HepG2 (cell line): ENCODE measurements around the gene TARM1. TPM values are rescaled to one million over a fixed set of nuclear protein-coding genes. Genes with fewer than 3 reads are reported as not detected.

Experiments
- MYNN ChIP-seq: sonication (generic); formaldehyde crosslinking; IDR thresholded peaks from 2 replicates; pipeline ENCODE4 v1.4.0; 2020; ENCODE audit warnings: mild to moderate bottlenecking, low read depth, missing genetic modification reagents
- NCOA2 ChIP-seq: sonication (generic); formaldehyde crosslinking; IDR thresholded peaks from 2 replicates; pipeline ENCODE4 v1.8.0; 2022; ENCODE audit warnings: inconsistent platforms
- PRMT3 ChIP-seq: sonication (generic); formaldehyde crosslinking; IDR thresholded peaks from 2 replicates; pipeline ENCODE4 v1.8.1; 2022; ENCODE audit warnings: low read depth, mild to moderate bottlenecking, moderate library complexity, missing genetic modification reagents, borderline replicate concordance
- SRSF1 ChIP-seq: fragments of 200-400 bp; formaldehyde crosslinking; optimal IDR thresholded peaks from 2 replicates; pipeline ENCODE3; 2017; ENCODE audit warnings: mild to moderate bottlenecking, low read depth, low read length, moderate library complexity
- TOE1 ChIP-seq: sonication (generic); formaldehyde crosslinking; IDR thresholded peaks from 2 replicates; pipeline ENCODE4 v1.4.0; 2020; ENCODE audit warnings: mild to moderate bottlenecking, missing genetic modification reagents
- TRIM24 ChIP-seq: sonication (generic); formaldehyde crosslinking; IDR thresholded peaks from 2 replicates; pipeline ENCODE4 v1.8.0; 2022; ENCODE audit warnings: mild to moderate bottlenecking, missing genetic modification reagents
- ZBTB7B ChIP-seq: sonication (generic); formaldehyde crosslinking; IDR thresholded peaks from 2 replicates; pipeline ENCODE4 v1.4.0; 2020; ENCODE audit warnings: missing genetic modification reagents
- ZNF121 ChIP-seq: sonication (generic); formaldehyde crosslinking; IDR thresholded peaks from 2 replicates; pipeline ENCODE4 v1.5.0; 2020; ENCODE audit warnings: mild to moderate bottlenecking, missing genetic modification reagents
- ZNF317 ChIP-seq: sonication (generic); formaldehyde crosslinking; IDR thresholded peaks from 2 replicates; pipeline ENCODE4 v1.5.0; 2020; ENCODE audit warnings: mild to moderate bottlenecking, missing genetic modification reagents
- ZNF451 ChIP-seq: sonication (generic); formaldehyde crosslinking; IDR thresholded peaks from 2 replicates; pipeline ENCODE4 v1.5.0; 2020; ENCODE audit warnings: mild to moderate bottlenecking, missing genetic modification reagents
- ZNF780A ChIP-seq: sonication (generic); formaldehyde crosslinking; IDR thresholded peaks from 2 replicates; pipeline ENCODE4 v1.8.0; 2022; ENCODE audit warnings: mild to moderate bottlenecking, missing genetic modification reagents, moderate library complexity
- ZZZ3 ChIP-seq: sonication (generic); formaldehyde crosslinking; IDR thresholded peaks from 2 replicates; pipeline ENCODE4 v1.4.0; 2020; ENCODE audit warnings: missing genetic modification reagents, mild to moderate bottlenecking, borderline replicate concordance
- polyA plus RNA-seq, 8 experiments: library from polyadenylated mRNA; depleted of rRNA in 3 of 8; stranded (reverse) in 7 of 8; unstranded in 1 of 8; fragments of >200 nt; fragmentation: Illumina TruSeq in 4 of 8; extraction: Trizol in 4 of 8; gene quantifications; 2 replicates each; pipeline versions ENCODE4 v1.2.1 to v1.2.3, GENCODE V29; 2011 to 2016; ENCODE audit warnings: low read depth in 4 of 8, missing spikeins in 1 of 8, mixed read lengths in 1 of 8; ENCODE audit not compliant: insufficient read depth in 1 of 8
- total RNA-seq, 5 experiments: library from RNA; depleted of rRNA; stranded (reverse); fragments of >200 nt; fragmentation: Illumina TruSeq; extraction: Trizol; gene quantifications; 2 replicates each; pipeline ENCODE4 v1.2.3, GENCODE V29; 2016; ENCODE audit warnings: low read depth in 1 of 5
- TF ChIP-seq, protein P1 (sequence below): sonication (generic); formaldehyde crosslinking; IDR thresholded peaks from 2 replicates; pipeline ENCODE4 v1.8.0; 2022; ENCODE audit warnings: mild to moderate bottlenecking, missing genetic modification reagents, borderline replicate concordance
- TF ChIP-seq, protein P2 (sequence below): sonication (generic); formaldehyde crosslinking; IDR thresholded peaks from 2 replicates; pipeline ENCODE4 v1.8.1; 2023; ENCODE audit warnings: mild to moderate bottlenecking, missing genetic modification reagents
- TF ChIP-seq, protein P3 (sequence below): sonication (generic); formaldehyde crosslinking; IDR thresholded peaks from 2 replicates; pipeline ENCODE4 v1.4.0; 2020; ENCODE audit warnings: mild to moderate bottlenecking, missing genetic modification reagents
- TF ChIP-seq, protein P4 (sequence below): sonication (generic); formaldehyde crosslinking; IDR thresholded peaks from 2 replicates; pipeline ENCODE4 v1.8.1; 2023; ENCODE audit warnings: mild to moderate bottlenecking, inconsistent platforms, moderate library complexity, missing genetic modification reagents, borderline replicate concordance
- TF ChIP-seq, protein P5 (sequence below): IDR thresholded peaks from 2 replicates; pipeline ENCODE4 v1.6.1; 2016; ENCODE audit warnings: mild to moderate bottlenecking

TARM1 gene
- total and polyA plus RNA-seq, 2 of the 13 experiments (the other 11 are each of a cell fraction or from before 2014, with no cell fraction given) = not detected

DNA sequence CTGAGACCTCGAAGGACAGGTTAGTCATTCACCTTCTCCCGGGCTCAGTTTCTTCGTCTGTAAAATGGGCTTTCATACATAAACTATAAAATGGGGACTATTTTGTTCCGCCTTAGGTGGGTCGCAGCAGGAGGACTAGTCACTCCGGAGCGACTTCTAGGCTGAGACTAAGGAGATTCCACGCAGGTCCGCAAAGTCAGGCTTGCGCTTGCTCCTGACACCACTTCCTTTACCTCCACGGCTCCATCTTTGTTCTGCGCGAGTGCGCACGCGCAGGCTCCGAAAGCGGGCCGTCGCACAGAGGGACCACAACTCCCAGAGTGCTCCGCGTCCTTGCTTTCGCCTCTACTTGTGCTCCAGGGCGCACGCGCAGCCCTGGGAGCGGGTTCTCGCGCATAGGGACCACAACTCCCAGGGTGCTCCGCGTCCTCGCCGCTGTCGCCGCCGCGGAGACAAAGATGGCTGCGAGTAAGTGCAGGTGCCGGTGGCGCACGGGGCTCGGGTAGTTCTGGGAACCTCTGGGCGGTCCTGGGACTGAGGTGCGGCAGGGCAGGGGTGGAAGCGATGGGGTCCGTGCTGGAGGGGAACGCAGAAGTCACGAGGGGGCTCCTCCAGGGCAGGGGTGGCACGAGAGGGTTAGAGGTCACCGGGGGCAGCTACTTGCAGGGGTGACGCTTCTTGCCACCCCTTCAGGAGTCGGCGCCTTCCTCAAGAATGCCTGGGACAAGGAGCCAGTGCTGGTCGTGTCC is 21.4 kb upstream of the TARM1 start, which contains the start of gene NDUFA3 (continued):
- TF ChIP-seq, protein P1, sequence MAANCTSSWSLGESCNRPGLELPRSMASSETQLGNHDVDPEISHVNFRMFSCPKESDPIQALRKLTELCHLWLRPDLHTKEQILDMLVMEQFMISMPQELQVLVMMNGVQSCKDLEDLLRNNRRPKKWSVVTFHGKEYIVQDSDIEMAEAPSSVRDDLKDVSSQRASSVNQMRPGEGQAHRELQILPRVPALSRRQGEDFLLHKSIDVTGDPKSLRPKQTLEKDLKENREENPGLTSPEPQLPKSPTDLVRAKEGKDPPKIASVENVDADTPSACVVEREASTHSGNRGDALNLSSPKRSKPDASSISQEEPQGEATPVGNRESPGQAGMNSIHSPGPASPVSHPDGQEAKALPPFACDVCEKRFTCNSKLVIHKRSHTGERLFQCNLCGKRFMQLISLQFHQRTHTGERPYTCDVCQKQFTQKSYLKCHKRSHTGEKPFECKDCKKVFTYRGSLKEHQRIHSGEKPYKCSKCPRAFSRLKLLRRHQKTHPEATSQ (CRISPR knock-in tag) = no peak
- TF ChIP-seq ZNF451 (CRISPR knock-in tag) = no peak
- TF ChIP-seq ZNF121 (CRISPR knock-in tag) = no peak
- TF ChIP-seq, protein P2, sequence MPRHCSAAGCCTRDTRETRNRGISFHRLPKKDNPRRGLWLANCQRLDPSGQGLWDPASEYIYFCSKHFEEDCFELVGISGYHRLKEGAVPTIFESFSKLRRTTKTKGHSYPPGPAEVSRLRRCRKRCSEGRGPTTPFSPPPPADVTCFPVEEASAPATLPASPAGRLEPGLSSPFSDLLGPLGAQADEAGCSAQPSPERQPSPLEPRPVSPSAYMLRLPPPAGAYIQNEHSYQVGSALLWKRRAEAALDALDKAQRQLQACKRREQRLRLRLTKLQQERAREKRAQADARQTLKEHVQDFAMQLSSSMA (CRISPR knock-in tag) = 0 out of 2 replicates have a peak, but pooled peaks have one; percentile 77
- TF ChIP-seq, protein P3, sequence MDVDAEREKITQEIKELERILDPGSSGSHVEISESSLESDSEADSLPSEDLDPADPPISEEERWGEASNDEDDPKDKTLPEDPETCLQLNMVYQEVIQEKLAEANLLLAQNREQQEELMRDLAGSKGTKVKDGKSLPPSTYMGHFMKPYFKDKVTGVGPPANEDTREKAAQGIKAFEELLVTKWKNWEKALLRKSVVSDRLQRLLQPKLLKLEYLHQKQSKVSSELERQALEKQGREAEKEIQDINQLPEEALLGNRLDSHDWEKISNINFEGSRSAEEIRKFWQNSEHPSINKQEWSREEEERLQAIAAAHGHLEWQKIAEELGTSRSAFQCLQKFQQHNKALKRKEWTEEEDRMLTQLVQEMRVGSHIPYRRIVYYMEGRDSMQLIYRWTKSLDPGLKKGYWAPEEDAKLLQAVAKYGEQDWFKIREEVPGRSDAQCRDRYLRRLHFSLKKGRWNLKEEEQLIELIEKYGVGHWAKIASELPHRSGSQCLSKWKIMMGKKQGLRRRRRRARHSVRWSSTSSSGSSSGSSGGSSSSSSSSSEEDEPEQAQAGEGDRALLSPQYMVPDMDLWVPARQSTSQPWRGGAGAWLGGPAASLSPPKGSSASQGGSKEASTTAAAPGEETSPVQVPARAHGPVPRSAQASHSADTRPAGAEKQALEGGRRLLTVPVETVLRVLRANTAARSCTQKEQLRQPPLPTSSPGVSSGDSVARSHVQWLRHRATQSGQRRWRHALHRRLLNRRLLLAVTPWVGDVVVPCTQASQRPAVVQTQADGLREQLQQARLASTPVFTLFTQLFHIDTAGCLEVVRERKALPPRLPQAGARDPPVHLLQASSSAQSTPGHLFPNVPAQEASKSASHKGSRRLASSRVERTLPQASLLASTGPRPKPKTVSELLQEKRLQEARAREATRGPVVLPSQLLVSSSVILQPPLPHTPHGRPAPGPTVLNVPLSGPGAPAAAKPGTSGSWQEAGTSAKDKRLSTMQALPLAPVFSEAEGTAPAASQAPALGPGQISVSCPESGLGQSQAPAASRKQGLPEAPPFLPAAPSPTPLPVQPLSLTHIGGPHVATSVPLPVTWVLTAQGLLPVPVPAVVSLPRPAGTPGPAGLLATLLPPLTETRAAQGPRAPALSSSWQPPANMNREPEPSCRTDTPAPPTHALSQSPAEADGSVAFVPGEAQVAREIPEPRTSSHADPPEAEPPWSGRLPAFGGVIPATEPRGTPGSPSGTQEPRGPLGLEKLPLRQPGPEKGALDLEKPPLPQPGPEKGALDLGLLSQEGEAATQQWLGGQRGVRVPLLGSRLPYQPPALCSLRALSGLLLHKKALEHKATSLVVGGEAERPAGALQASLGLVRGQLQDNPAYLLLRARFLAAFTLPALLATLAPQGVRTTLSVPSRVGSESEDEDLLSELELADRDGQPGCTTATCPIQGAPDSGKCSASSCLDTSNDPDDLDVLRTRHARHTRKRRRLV (CRISPR knock-in tag) = no peak; the same call in 1 of the 2 replicates
- TF ChIP-seq SRSF1 = peak; percentile 75
- TF ChIP-seq PRMT3 (CRISPR knock-in tag) = no peak
- peak; percentile 65 for TF ChIP-seq ZNF317
- no peak for TF ChIP-seq TOE1 (CRISPR knock-in tag)
- no peak for TF ChIP-seq TRIM24 (CRISPR knock-in tag)
- no peak for TF ChIP-seq ZBTB7B
- no peak; the same call in 1 of the 2 replicates for TF ChIP-seq MYNN (CRISPR knock-in tag)
- TF ChIP-seq, protein P4, sequence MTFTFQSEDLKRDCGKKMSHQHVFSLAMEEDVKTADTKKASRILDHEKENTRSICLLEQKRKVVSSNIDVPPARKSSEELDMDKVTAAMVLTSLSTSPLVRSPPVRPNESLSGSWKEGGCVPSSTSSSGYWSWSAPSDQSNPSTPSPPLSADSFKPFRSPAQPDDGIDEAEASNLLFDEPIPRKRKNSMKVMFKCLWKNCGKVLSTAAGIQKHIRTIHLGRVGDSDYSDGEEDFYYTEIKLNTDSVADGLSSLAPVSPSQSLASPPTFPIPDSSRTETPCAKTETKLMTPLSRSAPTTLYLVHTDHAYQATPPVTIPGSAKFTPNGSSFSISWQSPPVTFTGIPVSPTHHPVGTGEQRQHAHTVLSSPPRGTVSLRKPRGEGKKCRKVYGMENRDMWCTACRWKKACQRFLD (CRISPR knock-in tag) = no peak
- TF ChIP-seq ZNF780A (CRISPR knock-in tag) = no peak
- TF ChIP-seq, protein P5, sequence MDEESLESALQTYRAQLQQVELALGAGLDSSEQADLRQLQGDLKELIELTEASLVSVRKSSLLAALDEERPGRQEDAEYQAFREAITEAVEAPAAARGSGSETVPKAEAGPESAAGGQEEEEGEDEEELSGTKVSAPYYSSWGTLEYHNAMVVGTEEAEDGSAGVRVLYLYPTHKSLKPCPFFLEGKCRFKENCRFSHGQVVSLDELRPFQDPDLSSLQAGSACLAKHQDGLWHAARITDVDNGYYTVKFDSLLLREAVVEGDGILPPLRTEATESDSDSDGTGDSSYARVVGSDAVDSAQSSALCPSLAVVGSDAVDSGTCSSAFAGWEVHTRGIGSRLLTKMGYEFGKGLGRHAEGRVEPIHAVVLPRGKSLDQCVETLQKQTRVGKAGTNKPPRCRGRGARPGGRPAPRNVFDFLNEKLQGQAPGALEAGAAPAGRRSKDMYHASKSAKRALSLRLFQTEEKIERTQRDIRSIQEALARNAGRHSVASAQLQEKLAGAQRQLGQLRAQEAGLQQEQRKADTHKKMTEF (CRISPR knock-in tag) = peak; percentile 59; the same call in 1 of the 2 replicates
- TF ChIP-seq ZZZ3 (CRISPR knock-in tag) = no peak
- TF ChIP-seq NCOA2 (CRISPR knock-in tag) = 0 out of 2 replicates have a peak, but pooled peaks have one; percentile 26
